Choroid plexus epithelial cell (primary cell): Measurements from ENCODE around the gene LRRC46.

Source experiments
- DNase-seq: peaks from one replicate; pipeline ENCODE4 v3.0.0-alpha.2; 2010; ENCODE audit warnings: low read depth
- H3K4me3 ChIP-seq: 2 replicates; pipeline ENCODE4 v1.5.1; 2011; ENCODE audit warnings: low read depth, mild to moderate bottlenecking, control low read depth, low read length, moderate library complexity
- CTCF ChIP-seq: conservative IDR thresholded peaks from 2 replicates; pipeline ENCODE4 v1.5.1; 2011; ENCODE audit warnings: low read depth, mild to moderate bottlenecking, control low read depth, inconsistent platforms, low read length, moderate library complexity

The LRRC46 gene, protein sequence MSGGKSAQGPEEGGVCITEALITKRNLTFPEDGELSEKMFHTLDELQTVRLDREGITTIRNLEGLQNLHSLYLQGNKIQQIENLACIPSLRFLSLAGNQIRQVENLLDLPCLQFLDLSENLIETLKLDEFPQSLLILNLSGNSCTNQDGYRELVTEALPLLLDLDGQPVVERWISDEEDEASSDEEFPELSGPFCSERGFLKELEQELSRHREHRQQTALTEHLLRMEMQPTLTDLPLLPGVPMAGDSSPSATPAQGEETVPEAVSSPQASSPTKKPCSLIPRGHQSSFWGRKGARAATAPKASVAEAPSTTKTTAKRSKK

DNA sequence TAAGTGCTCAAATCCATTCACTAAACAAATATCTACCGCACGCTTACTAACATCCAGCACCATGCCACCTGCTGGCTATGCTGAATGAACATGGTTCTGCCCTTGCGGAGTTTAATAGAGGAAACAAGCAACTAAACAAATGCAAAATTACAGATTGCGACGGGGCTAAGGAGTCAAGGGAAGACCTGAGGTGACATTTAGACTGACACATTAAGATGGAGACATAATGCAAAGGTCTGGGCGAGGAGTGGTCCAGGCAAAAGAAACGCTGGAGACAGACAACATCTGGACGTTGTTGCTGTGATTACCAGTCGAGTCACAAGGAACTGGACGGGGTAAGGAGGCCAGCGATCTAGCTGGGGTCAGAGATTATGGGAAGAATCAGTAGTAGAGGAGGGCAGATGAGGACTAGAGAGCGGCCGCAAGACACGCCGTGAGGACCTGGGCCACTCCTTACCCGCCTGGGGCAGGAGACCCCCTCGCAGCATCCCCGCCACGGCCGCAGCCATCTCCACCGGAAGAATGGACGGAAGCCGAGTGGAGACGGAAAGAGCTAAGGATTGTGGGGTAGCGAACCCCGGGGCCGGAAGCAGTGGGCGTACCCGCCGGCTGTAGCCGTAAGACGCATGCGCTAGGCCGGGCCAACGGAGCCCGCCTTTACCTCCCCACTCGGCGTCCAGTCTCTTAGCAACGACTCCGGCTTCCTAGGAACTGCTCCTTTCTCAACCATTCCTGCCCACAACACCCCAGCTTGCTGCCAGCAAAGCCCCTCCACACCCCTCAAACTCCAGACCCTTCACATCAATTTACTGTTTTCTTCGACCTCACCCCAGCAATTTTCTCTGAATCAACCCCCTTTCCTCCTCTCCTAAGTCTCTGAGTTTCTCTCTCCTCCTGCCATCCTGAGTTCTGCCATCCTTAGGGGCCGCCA lies at the start of gene LRRC46, which contains the start of gene MRPL10:
TSS of gene LRRC46 (plus strand) at position 668 of the 931 bp plus-strand sequence. CDS start 320 bp downstream, outside the sequence.
TSS of gene MRPL10 (minus strand) at position 539 of the 931 bp plus-strand sequence. CDS start at position 509, 30 bp downstream.
- TF ChIP-seq CTCF: peak; percentile 61
- DNase-seq: peak; percentile 95

GRCh38 chr17:47785538-47786123 lies 45.8 kb upstream of the LRRC46 start:
- no peak for TF ChIP-seq CTCF
- H3K4me3 ChIP-seq: no peak overlapping the region
- DNase-seq: peak; percentile 26

More for the DNA sequence above, at the start of gene LRRC46, which contains the start of gene MRPL10:
- peak within 1 kb of the TSS; percentile 99 for H3K4me3 ChIP-seq

- peak; percentile 59 for TF ChIP-seq CTCF
- peak overlapping the region; percentile 36 for H3K4me3 ChIP-seq
- peak; percentile 59 for DNase-seq
Measured at GRCh38 chr17:47789611-47790561, 41.6 kb upstream of the LRRC46 start.

DNA sequence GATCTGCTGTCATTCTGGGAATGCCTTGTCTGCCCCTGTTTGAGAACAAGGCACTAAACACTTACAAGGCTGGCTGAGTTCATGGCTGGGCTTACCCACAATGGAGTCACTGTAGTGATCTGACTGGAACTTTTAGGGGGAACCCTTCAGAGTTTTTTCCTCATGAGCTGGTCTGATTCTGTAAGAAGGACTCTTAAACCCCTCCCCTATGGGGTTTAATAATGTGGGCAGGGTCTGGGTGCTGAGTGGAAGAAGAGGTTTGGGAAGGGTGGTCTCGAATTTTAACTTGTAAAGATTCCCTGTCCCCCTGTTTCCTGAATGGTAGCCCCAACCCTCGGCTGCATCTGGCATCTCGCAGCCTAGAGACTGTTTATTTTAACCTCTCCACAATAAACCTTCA lies 40.4 kb upstream of the LRRC46 start:
- no peak overlapping the region for H3K4me3 ChIP-seq
- DNase-seq: no peak
- TF ChIP-seq CTCF: no peak

DNA sequence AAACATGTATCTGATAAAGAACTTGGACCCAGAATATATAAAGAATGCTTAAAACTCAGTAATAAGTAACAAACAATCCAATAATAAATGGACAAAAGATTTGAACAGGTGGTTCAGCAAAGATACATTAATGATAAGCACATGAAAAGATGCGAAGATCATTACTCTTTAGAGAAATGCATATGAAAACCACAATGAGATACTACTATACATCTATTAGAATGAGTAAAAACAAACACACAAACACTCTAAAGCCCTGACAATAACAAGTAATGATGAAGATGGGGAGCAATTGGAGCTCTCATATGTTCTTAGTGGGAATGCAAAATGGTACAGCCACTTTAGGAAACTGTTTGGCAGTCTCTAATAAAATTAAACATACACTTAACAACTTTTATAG lies 39.0 kb upstream of the LRRC46 start:
- no peak overlapping the region for H3K4me3 ChIP-seq
- TF ChIP-seq CTCF: no peak
- DNase-seq: no peak

GRCh38 chr17:47792979-47793378 lies 38.5 kb upstream of the LRRC46 start:
- TF ChIP-seq CTCF: no peak
- DNase-seq: no peak

More at GRCh38 chr17:47792979-47793378, 38.5 kb upstream of the LRRC46 start:
- no peak overlapping the region for H3K4me3 ChIP-seq
